HEK293 (cell line): ENCODE results near the gene PFAS.

Source experiments
- BCL11B ChIP-seq: fragments of 450-650 bp; formaldehyde crosslinking; IDR thresholded peaks from 2 replicates; pipeline ENCODE4 v1.5.1; 2016; ENCODE audit warnings: low read depth, missing biosample characterization, missing genetic modification characterization
- HIC1 ChIP-seq: fragments of 450-650 bp; formaldehyde crosslinking; IDR thresholded peaks from 2 replicates; pipeline ENCODE4 v1.5.1; 2016; ENCODE audit warnings: missing biosample characterization, missing genetic modification characterization
- KLF10 ChIP-seq: fragments of 450-650 bp; IDR thresholded peaks from 2 replicates; pipeline ENCODE4 v1.5.1; 2018; ENCODE audit warnings: missing biosample characterization, mild to moderate bottlenecking, missing genetic modification characterization
- SCRT2 ChIP-seq: fragments of 450-650 bp; formaldehyde crosslinking; IDR thresholded peaks from 2 replicates; pipeline ENCODE4 v1.5.1; 2016; ENCODE audit warnings: missing biosample characterization, missing genetic modification characterization
- YY1 ChIP-seq: fragments of 450-650 bp; formaldehyde crosslinking; IDR thresholded peaks from 2 replicates; pipeline ENCODE4 v1.5.1; 2018; ENCODE audit warnings: missing biosample characterization, missing genetic modification characterization
- ZBTB1 ChIP-seq: fragments of 450-650 bp; formaldehyde crosslinking; IDR thresholded peaks from 2 replicates; pipeline ENCODE4 v1.5.1; 2016; ENCODE audit warnings: missing biosample characterization, missing genetic modification characterization
- ZBTB17 ChIP-seq: fragments of 450-650 bp; formaldehyde crosslinking; IDR thresholded peaks from 2 replicates; pipeline ENCODE4 v1.5.1; 2016; ENCODE audit warnings: missing biosample characterization, missing genetic modification characterization
- ZIC2 ChIP-seq: fragments of 450-650 bp; formaldehyde crosslinking; IDR thresholded peaks from 2 replicates; pipeline ENCODE4 v1.5.1; 2016; ENCODE audit warnings: missing biosample characterization, missing genetic modification characterization
- ZNF155 ChIP-seq: fragments of 450-650 bp; formaldehyde crosslinking; IDR thresholded peaks from 2 replicates; pipeline ENCODE4 v1.5.1; 2016; ENCODE audit warnings: missing biosample characterization, missing genetic modification characterization
- ZNF18 ChIP-seq: fragments of 450-650 bp; formaldehyde crosslinking; IDR thresholded peaks from 2 replicates; pipeline ENCODE4 v1.5.1; 2016; ENCODE audit warnings: missing biosample characterization, missing genetic modification characterization
- ZNF19 ChIP-seq: fragments of 450-650 bp; formaldehyde crosslinking; IDR thresholded peaks from 2 replicates; pipeline ENCODE4; 2016; ENCODE audit warnings: missing biosample characterization, missing genetic modification characterization, low read depth
- ZNF239 ChIP-seq: fragments of 450-650 bp; formaldehyde crosslinking; IDR thresholded peaks from 2 replicates; pipeline ENCODE4 v1.5.1; 2016; ENCODE audit warnings: missing biosample characterization, missing genetic modification characterization
- ZNF311 ChIP-seq: fragments of 450-650 bp; formaldehyde crosslinking; IDR thresholded peaks from 2 replicates; pipeline ENCODE4 v1.5.1; 2017; ENCODE audit warnings: missing biosample characterization, missing genetic modification characterization, borderline replicate concordance
- ZNF324 ChIP-seq: fragments of 450-650 bp; formaldehyde crosslinking; IDR thresholded peaks from 2 replicates; pipeline ENCODE4 v1.5.1; 2016; ENCODE audit warnings: missing biosample characterization, missing genetic modification characterization
- ZNF518A ChIP-seq: fragments of 450-650 bp; formaldehyde crosslinking; conservative IDR thresholded peaks from 2 replicates; pipeline ENCODE4 v1.5.1; 2016; ENCODE audit warnings: low read depth, missing biosample characterization, missing genetic modification characterization
- ZNF629 ChIP-seq: fragments of 450-650 bp; formaldehyde crosslinking; IDR thresholded peaks from 2 replicates; pipeline ENCODE4 v1.5.1; 2017; ENCODE audit warnings: missing biosample characterization, missing genetic modification characterization
- ZSCAN30 ChIP-seq: fragments of 450-650 bp; IDR thresholded peaks from 2 replicates; pipeline ENCODE4 v1.5.1; 2018; ENCODE audit warnings: missing biosample characterization, mild to moderate bottlenecking, missing genetic modification characterization, moderate library complexity
- TF ChIP-seq, protein P1 (sequence below): fragments of 450-650 bp; formaldehyde crosslinking; IDR thresholded peaks from 2 replicates; pipeline ENCODE4 v1.5.1; 2016; ENCODE audit warnings: missing biosample characterization, missing genetic modification characterization, borderline replicate concordance

PFAS gene

DNA sequence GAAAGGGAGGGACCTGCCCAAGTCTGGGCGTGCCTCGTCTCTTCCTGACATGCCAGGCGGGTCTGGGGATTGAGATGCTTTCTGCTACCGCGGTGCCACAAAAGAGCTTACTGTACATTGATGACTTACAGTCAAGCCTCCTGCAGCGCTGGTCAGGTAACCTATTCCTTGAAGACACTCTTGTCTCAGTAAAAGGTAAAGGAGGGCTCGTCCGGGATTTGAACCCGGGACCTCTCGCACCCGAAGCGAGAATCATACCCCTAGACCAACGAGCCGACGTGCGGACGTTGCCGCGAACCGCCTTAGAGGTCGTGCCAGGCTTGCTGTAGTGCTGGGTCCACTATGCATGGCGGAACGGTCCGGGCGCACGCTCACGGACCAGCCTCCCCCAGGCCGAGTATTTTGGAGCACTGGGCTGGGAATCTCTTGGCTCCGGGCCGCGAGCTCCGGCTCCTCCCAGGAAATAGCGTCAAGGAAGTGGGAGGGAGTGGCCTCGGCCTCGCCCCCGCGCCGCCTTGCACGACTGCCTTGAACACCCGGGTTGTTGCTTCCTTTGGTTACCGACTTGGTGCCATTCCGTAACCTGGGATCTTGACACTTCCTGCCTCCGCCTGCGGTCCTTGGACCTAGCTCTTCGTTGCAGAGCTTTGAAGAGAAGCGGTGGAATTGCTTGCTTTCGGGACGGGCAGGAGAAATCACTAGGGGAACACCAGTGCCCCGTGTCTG lies 26.3 kb upstream of the PFAS start (continued):
- TF ChIP-seq, protein P1, sequence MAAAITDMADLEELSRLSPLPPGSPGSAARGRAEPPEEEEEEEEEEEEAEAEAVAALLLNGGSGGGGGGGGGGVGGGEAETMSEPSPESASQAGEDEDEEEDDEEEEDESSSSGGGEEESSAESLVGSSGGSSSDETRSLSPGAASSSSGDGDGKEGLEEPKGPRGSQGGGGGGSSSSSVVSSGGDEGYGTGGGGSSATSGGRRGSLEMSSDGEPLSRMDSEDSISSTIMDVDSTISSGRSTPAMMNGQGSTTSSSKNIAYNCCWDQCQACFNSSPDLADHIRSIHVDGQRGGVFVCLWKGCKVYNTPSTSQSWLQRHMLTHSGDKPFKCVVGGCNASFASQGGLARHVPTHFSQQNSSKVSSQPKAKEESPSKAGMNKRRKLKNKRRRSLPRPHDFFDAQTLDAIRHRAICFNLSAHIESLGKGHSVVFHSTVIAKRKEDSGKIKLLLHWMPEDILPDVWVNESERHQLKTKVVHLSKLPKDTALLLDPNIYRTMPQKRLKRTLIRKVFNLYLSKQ (tag by site-specific recombination): no peak
- TF ChIP-seq ZNF311 (tag by site-specific recombination) (no peak), ZSCAN30 (tag by site-specific recombination) (peak; percentile 95), SCRT2 (tag by site-specific recombination) (peak; percentile 86), ZNF239 (tag by site-specific recombination) (0 out of 2 replicates have a peak, but pooled peaks have one; percentile 14), ZNF18 (tag by site-specific recombination) (peak; percentile 37; the same call in 1 of the 2 replicates), YY1 (tag by site-specific recombination) (peak; percentile 78), ZNF629 (tag by site-specific recombination) (peak; percentile 89), BCL11B (peak; percentile 97), ZNF155 (tag by site-specific recombination) (no peak), HIC1 (tag by site-specific recombination) (peak; percentile 88), ZNF324 (peak; percentile 96), ZBTB17 (tag by site-specific recombination) (peak; percentile 51; the same call in 1 of the 2 replicates), ZNF19 (no peak), ZIC2 (no peak), KLF10 (tag by site-specific recombination) (peak; percentile 86), ZNF518A (tag by site-specific recombination) (peak; percentile 28), ZBTB1 (tag by site-specific recombination) (peak; percentile 42; the same call in 1 of the 2 replicates)
